Measurements from ENCODE around the gene GLB1L2.

- TF ChIP-seq TCF12 (IDR thresholded peaks at IDR 0.05; ENCODE audit: low read depth) (no peak), TEAD4 (IDR thresholded peaks at IDR 0.05) (no peak), EP300 (IDR thresholded peaks at IDR 0.05; ENCODE audit: borderline replicate concordance) (no peak), USF1 (IDR thresholded peaks at IDR 0.05) (no peak), CEBPB (IDR thresholded peaks at IDR 0.05) (no peak), NFIC (IDR thresholded peaks at IDR 0.05) (no peak), RAD21 (IDR thresholded peaks at IDR 0.05; ENCODE audit: low read depth) (no peak), FOXM1 (IDR thresholded peaks at IDR 0.05; ENCODE audit: borderline replicate concordance, low read depth) (no peak), ZBTB7A (IDR thresholded peaks at IDR 0.05; ENCODE audit: low read depth) (no peak), EGR1 (IDR thresholded peaks at IDR 0.05) (no peak), TAF1 (IDR thresholded peaks at IDR 0.05; ENCODE audit: low read depth) (no peak), MAX (IDR thresholded peaks at IDR 0.05) (no peak)
These were observed 23.3 kb downstream of the GLB1L2 start for GRCh38 chr11:134355136-134355535.

All from Ishikawa (cell line).